Mammary epithelial cell (primary cell): ENCODE results near the gene PFKFB3.

ENCODE experiments used
- EZH2 ChIP-seq: IDR thresholded peaks from 2 replicates; pipeline ENCODE4 v1.6.1; 2012; ENCODE audit warnings: low read length, inconsistent platforms, borderline replicate concordance
- TF ChIP-seq, protein P1 (sequence below), 2 donors: IDR thresholded peaks in 1 of 2; conservative IDR thresholded peaks in 1 of 2; 2 replicates each; pipeline ENCODE4 v1.5.1; 2011 to 2012; ENCODE audit warnings: inconsistent platforms in 2 of 2, low read length in 2 of 2, mild to moderate bottlenecking in 2 of 2, control low read depth in 1 of 2, low read depth in 1 of 2; ENCODE audit not compliant: insufficient read depth in 1 of 2; ENCODE audit errors: extremely low read depth in 1 of 2

GRCh38 chr10:6178581-6178980 is 24.2 kb upstream of the PFKFB3 start:
- TF ChIP-seq, protein P1, sequence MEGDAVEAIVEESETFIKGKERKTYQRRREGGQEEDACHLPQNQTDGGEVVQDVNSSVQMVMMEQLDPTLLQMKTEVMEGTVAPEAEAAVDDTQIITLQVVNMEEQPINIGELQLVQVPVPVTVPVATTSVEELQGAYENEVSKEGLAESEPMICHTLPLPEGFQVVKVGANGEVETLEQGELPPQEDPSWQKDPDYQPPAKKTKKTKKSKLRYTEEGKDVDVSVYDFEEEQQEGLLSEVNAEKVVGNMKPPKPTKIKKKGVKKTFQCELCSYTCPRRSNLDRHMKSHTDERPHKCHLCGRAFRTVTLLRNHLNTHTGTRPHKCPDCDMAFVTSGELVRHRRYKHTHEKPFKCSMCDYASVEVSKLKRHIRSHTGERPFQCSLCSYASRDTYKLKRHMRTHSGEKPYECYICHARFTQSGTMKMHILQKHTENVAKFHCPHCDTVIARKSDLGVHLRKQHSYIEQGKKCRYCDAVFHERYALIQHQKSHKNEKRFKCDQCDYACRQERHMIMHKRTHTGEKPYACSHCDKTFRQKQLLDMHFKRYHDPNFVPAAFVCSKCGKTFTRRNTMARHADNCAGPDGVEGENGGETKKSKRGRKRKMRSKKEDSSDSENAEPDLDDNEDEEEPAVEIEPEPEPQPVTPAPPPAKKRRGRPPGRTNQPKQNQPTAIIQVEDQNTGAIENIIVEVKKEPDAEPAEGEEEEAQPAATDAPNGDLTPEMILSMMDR (conservative IDR thresholded peaks at IDR 0.05 in 1 of 2, IDR thresholded peaks at IDR 0.05 in 1 of 2; ENCODE audit: extremely low read depth in 1 of 2, insufficient read depth in 1 of 2, low read depth in 1 of 2, low read length in 2 of 2): no peak
- TF ChIP-seq EZH2: no peak
